NCI-H446 treated with DMSO at 0.1 percent for 48 hours (cell line): ENCODE data around the gene CADM2.

ENCODE experiments used
- DNase-seq: peaks from one replicate; lab custom pipeline; 2025; lab: John Stamatoyannopoulos, UW

The CADM2 gene

DNA sequence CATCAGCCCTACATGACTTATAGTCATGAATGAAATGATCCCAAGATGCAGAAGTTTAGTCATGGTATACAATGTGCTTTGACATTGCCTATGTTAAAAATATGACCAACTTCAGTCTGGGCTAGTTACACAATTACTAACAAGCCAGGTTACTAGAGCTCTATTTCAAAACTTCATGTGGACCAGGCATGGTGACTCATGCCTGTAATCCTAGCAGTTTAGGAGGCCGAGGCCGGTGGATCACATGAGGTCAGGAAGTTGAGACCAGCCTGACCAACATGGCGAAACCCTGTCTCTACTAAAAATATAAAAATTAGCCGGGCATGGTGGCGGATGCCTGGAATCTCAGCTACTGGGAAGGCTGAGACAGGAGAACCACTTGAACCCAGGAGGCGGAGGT is 613.0 kb downstream of the CADM2 start:
- DNase-seq: no peak

GRCh38 chr3:85572426-85572825 is 613.6 kb downstream of the CADM2 start:
- DNase-seq: no peak

GRCh38 chr3:85572978-85573377 is 614.2 kb downstream of the CADM2 start:
- DNase-seq: no peak

DNA sequence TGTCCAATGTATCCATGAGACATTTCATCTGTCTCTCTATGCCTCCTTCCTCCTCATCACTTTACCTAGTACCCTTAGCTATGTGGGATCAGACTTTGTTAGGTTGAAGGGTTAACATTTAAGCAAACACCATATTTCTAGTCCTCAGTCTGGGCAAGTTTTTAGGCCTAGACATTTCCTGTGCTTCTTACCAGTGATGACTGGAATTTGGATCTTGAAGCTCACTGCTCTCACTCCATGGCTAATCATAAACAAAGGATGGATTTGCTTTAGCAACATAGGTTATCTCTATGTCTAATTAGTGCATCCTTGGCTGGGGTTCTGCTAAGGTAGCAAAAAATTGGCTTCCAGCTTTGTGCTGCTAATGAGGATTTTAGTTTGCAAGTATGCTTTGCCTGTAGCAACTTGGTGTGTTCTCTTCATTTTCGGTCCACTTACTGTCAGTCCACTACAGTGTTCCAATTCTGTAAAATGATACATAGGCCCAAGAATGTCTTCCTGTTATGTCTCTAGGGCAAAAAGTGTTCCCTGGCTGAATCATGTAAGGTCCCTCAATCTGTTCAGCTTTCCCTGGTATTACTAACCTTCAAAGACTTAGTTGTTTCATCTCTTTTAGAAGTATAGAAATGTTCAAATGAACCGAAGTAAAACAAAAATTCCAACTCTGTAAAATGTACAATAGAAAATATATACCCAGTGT is 615.4 kb downstream of the CADM2 start:
- no peak for DNase-seq

DNA sequence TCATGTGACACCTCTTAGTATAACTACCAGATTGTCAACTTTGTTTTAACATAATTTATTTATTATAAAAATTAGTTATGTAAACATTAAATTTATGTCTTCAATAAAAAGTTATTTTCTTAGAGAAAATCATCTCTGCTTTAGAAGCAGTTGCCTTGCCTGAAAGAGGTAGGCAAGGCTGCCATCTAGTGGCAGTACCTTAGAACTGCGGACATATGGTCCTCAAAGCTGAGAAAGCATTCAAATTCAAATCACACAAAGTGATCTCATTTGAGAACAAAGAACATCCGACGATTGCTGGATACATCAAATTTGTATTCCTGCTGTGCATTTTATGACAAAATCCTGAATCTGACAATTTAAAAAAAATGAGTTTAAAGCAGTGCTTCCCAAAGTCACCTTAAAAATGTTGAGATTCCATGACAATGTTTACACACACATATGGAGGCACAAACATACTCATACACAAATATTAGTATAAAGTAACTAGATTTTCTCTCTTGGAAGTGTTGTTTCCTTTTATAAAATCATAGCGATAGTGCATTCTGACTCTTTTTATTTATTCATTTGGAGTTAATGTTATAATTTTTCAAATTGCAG is 617.4 kb downstream of the CADM2 start:
- peak; percentile 4 for DNase-seq

- no peak for DNase-seq
Measured at GRCh38 chr3:85576697-85577200, 618.0 kb downstream of the CADM2 start.

GRCh38 chr3:85584779-85585356 is 626.1 kb downstream of the CADM2 start:
- no peak for DNase-seq

DNA sequence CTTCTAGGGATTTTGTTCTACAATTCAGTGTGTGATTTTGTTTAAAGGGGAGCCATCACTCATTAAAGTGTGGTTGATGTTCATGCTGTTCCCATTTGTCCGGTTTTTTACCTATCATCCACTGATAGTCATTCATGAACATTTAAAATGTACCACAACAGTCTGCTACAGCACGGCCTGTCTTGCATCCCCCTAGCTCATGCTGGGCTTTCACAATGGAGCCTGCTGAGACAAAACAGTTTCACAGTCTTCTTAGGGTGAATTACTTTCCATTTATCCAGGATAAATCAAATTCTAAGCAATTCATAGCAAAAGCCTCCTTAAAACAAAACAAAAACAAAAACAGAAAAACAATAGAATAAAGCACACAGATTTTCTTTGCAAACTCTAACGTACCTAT is 627.2 kb downstream of the CADM2 start:
- no peak for DNase-seq

GRCh38 chr3:85589145-85589544 is 630.4 kb downstream of the CADM2 start:
- no peak for DNase-seq

DNA sequence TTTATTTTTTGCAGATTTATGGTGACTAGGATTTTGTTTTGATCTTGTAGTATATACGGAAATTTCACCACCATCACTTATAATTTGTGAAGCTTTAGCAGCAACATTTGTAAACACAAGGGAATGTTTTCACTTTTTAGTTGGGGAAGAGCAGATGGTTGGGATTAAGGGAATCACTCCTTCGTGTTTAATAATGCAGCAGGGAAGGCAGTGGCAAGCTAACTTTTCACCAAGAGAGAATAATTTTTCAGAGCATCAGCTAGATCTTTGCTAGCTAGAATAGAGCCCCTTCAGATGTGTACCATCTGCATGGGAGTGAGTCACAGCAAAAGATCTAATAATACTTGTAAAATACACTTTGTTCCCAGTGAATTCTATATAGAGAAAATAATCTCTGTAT is 632.7 kb downstream of the CADM2 start:
- DNase-seq: no peak

- DNase-seq: no peak
Measured at GRCh38 chr3:85592256-85592655, 633.5 kb downstream of the CADM2 start.

- DNase-seq: no peak
Measured at GRCh38 chr3:85594676-85595075, 635.9 kb downstream of the CADM2 start.

DNA sequence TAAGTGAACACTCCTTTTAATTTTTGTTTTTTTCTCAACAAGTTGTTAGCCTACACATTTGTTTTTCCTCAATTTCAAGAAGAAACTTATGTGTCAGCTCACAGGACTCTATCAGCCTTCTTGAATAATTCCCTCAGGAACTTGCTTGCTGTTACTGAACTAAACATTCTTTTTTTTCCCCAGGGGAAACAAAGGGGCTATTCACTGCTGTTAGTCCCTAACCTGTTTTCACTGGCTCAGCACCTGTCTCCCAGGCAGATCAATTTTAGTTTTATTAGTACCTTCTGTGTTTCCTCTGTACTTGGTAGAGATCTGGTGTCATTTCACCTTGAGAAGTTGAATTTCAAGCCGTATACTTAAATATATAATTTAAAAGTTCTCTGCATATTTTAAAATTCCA is 644.6 kb downstream of the CADM2 start:
- DNase-seq: no peak

DNA sequence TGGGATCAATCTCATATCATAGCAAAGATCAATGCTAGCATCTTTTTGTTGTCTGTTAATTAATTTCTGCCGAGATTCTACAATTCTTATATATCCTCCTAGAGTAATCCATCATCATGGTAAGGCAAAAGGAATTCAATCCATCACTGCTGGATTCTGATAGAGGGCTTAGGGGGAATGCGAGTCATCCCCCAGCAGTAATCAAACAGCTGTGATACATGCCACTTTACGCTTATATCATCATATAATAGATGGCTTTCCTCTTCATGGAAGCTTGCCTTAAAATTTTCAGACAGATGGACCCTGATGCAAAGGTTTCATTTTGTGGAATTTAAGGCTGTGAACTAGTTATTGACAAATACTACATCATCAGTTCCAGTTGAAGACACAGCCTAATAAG is 645.9 kb downstream of the CADM2 start:
- no peak for DNase-seq

GRCh38 chr3:85605066-85605465 is 646.3 kb downstream of the CADM2 start:
- DNase-seq: no peak

DNA sequence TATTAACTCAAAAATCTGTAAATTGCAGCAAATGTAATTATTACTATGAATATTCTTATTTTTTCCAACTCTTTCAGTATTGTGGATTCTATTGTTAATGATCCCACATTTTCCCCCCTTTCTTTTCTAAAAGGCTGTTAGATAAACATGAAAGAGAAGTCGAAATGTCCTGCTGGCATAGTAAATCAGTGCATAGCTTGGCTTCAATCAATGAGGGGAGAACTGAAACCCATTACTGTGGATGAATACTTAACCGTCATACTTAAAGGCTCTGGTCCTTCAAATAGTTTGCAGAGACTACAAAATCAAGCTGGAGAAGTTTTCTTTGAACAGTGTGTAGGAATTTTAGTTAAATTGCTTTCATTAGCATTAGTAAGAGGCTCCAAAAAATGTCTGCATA is 667.9 kb downstream of the CADM2 start:
- no peak for DNase-seq

- no peak for DNase-seq
Measured at GRCh38 chr3:85627932-85628331, 669.1 kb downstream of the CADM2 start.

DNA sequence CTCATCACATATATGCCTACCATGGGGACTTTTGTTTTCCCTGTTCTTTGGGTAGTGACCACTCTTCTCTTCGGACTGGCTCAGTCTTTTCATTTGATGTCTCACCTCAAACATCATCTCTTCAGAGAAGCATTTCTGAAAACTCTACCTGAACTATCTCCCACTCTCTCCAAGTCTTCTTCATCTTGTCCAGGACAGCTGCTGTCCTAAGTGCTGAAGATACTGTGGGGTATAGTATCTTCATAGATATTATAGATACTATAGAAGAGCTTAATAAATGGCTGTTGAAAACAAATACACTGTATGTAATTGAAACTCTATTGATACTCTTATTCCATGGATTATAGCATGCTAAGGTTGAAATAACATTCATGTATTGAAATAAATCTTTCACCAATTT is 672.3 kb downstream of the CADM2 start:
- no peak for DNase-seq

- DNase-seq: no peak
Measured at GRCh38 chr3:85632921-85633320, 674.1 kb downstream of the CADM2 start.

- DNase-seq: no peak
Measured at GRCh38 chr3:85652360-85652759, 693.6 kb downstream of the CADM2 start.

GRCh38 chr3:85660451-85660850 is 701.7 kb downstream of the CADM2 start:
- DNase-seq: no peak

GRCh38 chr3:85662462-85662861 is 703.7 kb downstream of the CADM2 start:
- DNase-seq: no peak

- no peak for DNase-seq
Measured at GRCh38 chr3:85667744-85668143, 709.0 kb downstream of the CADM2 start.
